Astrocyte of the spinal cord (primary cell): ENCODE results near the gene WHAMM.

Experiments used
- DNase-seq: peaks from one replicate; pipeline ENCODE4 v3.0.0; 2011; ENCODE audit warnings: low read depth, low spot score
- H3K4me3 ChIP-seq: 2 replicates; pipeline ENCODE4 v1.5.1; 2011; ENCODE audit warnings: low read depth, mild to moderate bottlenecking, low read length, moderate library complexity
- CTCF ChIP-seq: IDR thresholded peaks from 2 replicates; pipeline ENCODE4 v1.5.1; 2012; ENCODE audit warnings: low read depth, mild to moderate bottlenecking, low read length, inconsistent platforms
- in situ Hi-C: cut with HindIII; loops from 2 replicates; pipeline ENCODE4 v1.10.0; 2017; ENCODE audit warnings: low sequenced_read_pairs

WHAMM gene

GRCh38 chr15:82845686-82846085, 36.3 kb downstream of the WHAMM start:
- no peak overlapping the region for H3K4me3 ChIP-seq
- no peak for TF ChIP-seq CTCF
- DNase-seq, result no peak
- in situ Hi-C loops, result no loop called here

- no peak for TF ChIP-seq CTCF
- no peak for DNase-seq
- H3K4me3 ChIP-seq, result no peak overlapping the region
- in situ Hi-C loops, result no loop called here
Measured at GRCh38 chr15:82846621-82847020, 37.2 kb downstream of the WHAMM start.

GRCh38 chr15:82847703-82848102, 38.3 kb downstream of the WHAMM start:
- no peak for TF ChIP-seq CTCF
- in situ Hi-C loops, result no loop called here
- DNase-seq, result no peak
- H3K4me3 ChIP-seq, result no peak overlapping the region

GRCh38 chr15:82848241-82848993, 39.0 kb downstream of the WHAMM start:
- TF ChIP-seq CTCF, result no peak
- in situ Hi-C loops, result no loop called here
- no peak for DNase-seq
- H3K4me3 ChIP-seq, result no peak overlapping the region

GRCh38 chr15:82849556-82850512, 40.4 kb downstream of the WHAMM start:
- TF ChIP-seq CTCF, result peak; percentile 79
- DNase-seq, result peak; percentile 75

GRCh38 chr15:82850731-82851130, 41.3 kb downstream of the WHAMM start:
- TF ChIP-seq CTCF, result no peak
- in situ Hi-C loops, result no loop called here
- no peak overlapping the region for H3K4me3 ChIP-seq
- no peak for DNase-seq

More at GRCh38 chr15:82849556-82850512, 40.4 kb downstream of the WHAMM start:
- H3K4me3 ChIP-seq, result no peak overlapping the region
- in situ Hi-C loops, result no loop called here
